Endothelial cell of umbilical vein (primary cell): ENCODE measurements around the gene RNF150. TPM values are rescaled to one million over a fixed set of nuclear protein-coding genes. Genes with fewer than 3 reads are reported as not detected.

Experiments
- BruUV-seq: library from RNA; stranded (reverse); fragments of 400-500 nt; replicated peaks from 2 replicates; lab custom pipeline; 2021; lab: Mats Ljungman, UMichigan
- CTCF ChIA-PET: fragments of 300-600, 350-600 bp; sonication (Branson Sonifier 250); formaldehyde crosslinking; loops from one replicate; lab custom pipeline; 2021; ENCODE audit warnings: antibody characterized with exemption, inconsistent platforms; lab: Charles Lee
- POLR2A ChIA-PET: fragments of 300-600, 350-600 bp; sonication (Branson Sonifier 250); formaldehyde crosslinking; loops from one replicate; lab custom pipeline; 2021; ENCODE audit warnings: antibody characterized with exemption, inconsistent platforms; lab: Charles Lee
- DNase-seq: peaks from one replicate; pipeline ENCODE4 v3.0.0-alpha.2; 2011; ENCODE audit warnings: low read depth, low spot score
- FAIRE-seq: peaks from 2 replicates; lab custom pipeline; 2011; peaks lifted over from hg19 to GRCh38; lab: Jason Lieb, UNC
- H2AFZ ChIP-seq: 2 replicates; pipeline ENCODE4 v1.6.0; 2012; ENCODE audit warnings: low read depth, low read length, control low read depth, inconsistent platforms
- H3K27ac ChIP-seq: 2 replicates; pipeline ENCODE4 v1.5.1; 2011; ENCODE audit warnings: low read depth, mild to moderate bottlenecking, control low read depth, low read length, moderate library complexity; ENCODE audit not compliant: insufficient read depth
- H3K27me3 ChIP-seq, 2 experiments: 2 replicates each; pipeline versions ENCODE4 v1.6.0 to v1.6.1; 2011; ENCODE audit warnings: low read length in 2 of 2, mixed read lengths in 1 of 2; ENCODE audit not compliant: control insufficient read depth in 2 of 2, insufficient read depth in 2 of 2
- H3K36me3 ChIP-seq, 2 experiments: 2 replicates in 1 of 2; 3 replicates in 1 of 2; pipeline ENCODE4 v1.5.1; 2011; ENCODE audit warnings: low read length in 2 of 2, mild to moderate bottlenecking in 1 of 2, moderate library complexity in 1 of 2; ENCODE audit not compliant: control insufficient read depth in 2 of 2, insufficient read depth in 2 of 2; ENCODE audit errors: extremely low read depth in 1 of 2
- H3K4me1 ChIP-seq: 3 replicates; pipeline ENCODE4 v1.5.1; 2011; ENCODE audit warnings: mild to moderate bottlenecking, low read length; ENCODE audit not compliant: control insufficient read depth, insufficient read depth; ENCODE audit errors: extremely low read depth
- H3K4me2 ChIP-seq: 2 replicates; pipeline ENCODE4 v1.6.1; 2011; ENCODE audit warnings: low read length, control low read depth, mixed read lengths; ENCODE audit not compliant: insufficient read depth
- H3K4me3 ChIP-seq, 3 experiments: fragments of 200-600 bp in 1 of 3; sonication (generic), shearing (Covaris generic) in 1 of 3; replicated peaks in 1 of 3; 2 replicates each; pipeline ENCODE4 v1.5.1; 2011 to 2016; ENCODE audit warnings: control low read depth in 3 of 3, low read length in 3 of 3, mild to moderate bottlenecking in 2 of 3, inconsistent platforms in 1 of 3, low read depth in 1 of 3, moderate library complexity in 1 of 3; ENCODE audit not compliant: insufficient read depth in 1 of 3
- H3K79me2 ChIP-seq: 2 replicates; pipeline ENCODE4 v1.6.0; 2012; ENCODE audit warnings: low read length, inconsistent platforms; ENCODE audit not compliant: control insufficient read depth, insufficient read depth
- H3K9ac ChIP-seq: replicated peaks from 2 replicates; pipeline ENCODE3; 2011; ENCODE audit warnings: low read length, control low read depth; ENCODE audit not compliant: insufficient read depth; ENCODE audit errors: extremely low read depth
- H3K9me1 ChIP-seq: replicated peaks from 3 replicates; pipeline ENCODE4 v1.6.0; 2011; ENCODE audit warnings: mild to moderate bottlenecking, low read length; ENCODE audit not compliant: control insufficient read depth, insufficient read depth; ENCODE audit errors: extremely low read depth
- H3K9me3 ChIP-seq: replicated peaks from 2 replicates; pipeline ENCODE4 v1.5.1; 2012; ENCODE audit warnings: low read length, inconsistent platforms; ENCODE audit not compliant: control insufficient read depth, insufficient read depth
- H4K20me1 ChIP-seq: replicated peaks from 2 replicates; pipeline ENCODE3; 2011; ENCODE audit warnings: mild to moderate bottlenecking, low read length; ENCODE audit not compliant: control insufficient read depth, insufficient read depth; ENCODE audit errors: extremely low read depth
- EZH2 ChIP-seq: IDR thresholded peaks from 2 replicates; pipeline ENCODE4 v1.6.1; 2012; ENCODE audit warnings: borderline replicate concordance, low read depth, mild to moderate bottlenecking, moderate library complexity, low read length, inconsistent platforms; ENCODE audit not compliant: severe bottlenecking
- FOS ChIP-seq: IDR thresholded peaks from 2 replicates; pipeline ENCODE4 v1.6.1; 2011; ENCODE audit warnings: mild to moderate bottlenecking, low read length, moderate library complexity, borderline replicate concordance; ENCODE audit not compliant: insufficient read depth
- GATA2 ChIP-seq: IDR thresholded peaks from 2 replicates; pipeline ENCODE4 v1.7.0; 2011; ENCODE audit warnings: low read depth, mild to moderate bottlenecking, moderate library complexity, mixed read lengths, low read length; ENCODE audit not compliant: insufficient read length, insufficient read depth
- JUN ChIP-seq: IDR thresholded peaks from 2 replicates; pipeline ENCODE4 v1.6.1; 2011; ENCODE audit warnings: borderline replicate concordance, low read depth; ENCODE audit not compliant: insufficient read length, insufficient read depth
- MYC ChIP-seq: IDR thresholded peaks from one replicate; pipeline ENCODE4 v1.6.1; 2011; ENCODE audit warnings: mild to moderate bottlenecking, low read depth, low read length
- POLR2A ChIP-seq: IDR thresholded peaks from 2 replicates; pipeline ENCODE4 v1.6.1; 2012; ENCODE audit warnings: low read depth, mild to moderate bottlenecking, control low read depth, low read length
- POLR2AphosphoS5 ChIP-seq: IDR thresholded peaks from 2 replicates; pipeline ENCODE4 v1.6.1; 2012; ENCODE audit warnings: low read depth, mild to moderate bottlenecking, control low read depth, low read length, moderate library complexity; ENCODE audit not compliant: insufficient read depth
- dilution Hi-C: fragments of 300-500 bp; cut with MboI; formaldehyde crosslinking; loops from one replicate; pipeline ENCODE4 v1.15.0; 2019; ENCODE audit warnings: low sequenced_read_pairs; ENCODE audit not compliant: extremely low pct_ligation_motif_present
- intact Hi-C: fragments of 100-400 bp; cut with micrococcal nuclease; formaldehyde crosslinking; loops from one replicate; pipeline ENCODE4 v1.10.0; 2022
- polyA plus RNA-seq, 4 experiments: library from polyadenylated mRNA; depleted of rRNA in 3 of 4; stranded (reverse) in 3 of 4; unstranded in 1 of 4; fragments of >200 nt; gene quantifications; 2 replicates each; pipeline versions ENCODE4 v1.2.1 to v1.2.3, GENCODE V29; 2011 to 2012; ENCODE audit warnings: missing spikeins in 1 of 4
- total RNA-seq: library from RNA; stranded (reverse); gene quantifications from 2 replicates; pipeline ENCODE4 v1.2.3, GENCODE V29; 2021
- TF ChIP-seq, protein P1 (sequence below): IDR thresholded peaks from 2 replicates; pipeline ENCODE4 v1.6.1; 2011; ENCODE audit not compliant: insufficient read depth, insufficient read length
- TF ChIP-seq, protein P2 (sequence below), 2 donors: IDR thresholded peaks; 1 replicate in 1 of 2; 2 replicates in 1 of 2; pipeline ENCODE4 v1.5.1; 2011; ENCODE audit warnings: low read length in 2 of 2, mild to moderate bottlenecking in 2 of 2, moderate library complexity in 2 of 2, control low read depth in 1 of 2, inconsistent platforms in 1 of 2, low read depth in 1 of 2; ENCODE audit not compliant: insufficient read depth in 1 of 2; ENCODE audit errors: extremely low read depth in 1 of 2

Gene RNF150
- total and polyA plus RNA-seq, 2 donors (not counting 3 experiments of a cell fraction or from before 2014, with no cell fraction given) = 0.33 to 0.35 TPM

DNA sequence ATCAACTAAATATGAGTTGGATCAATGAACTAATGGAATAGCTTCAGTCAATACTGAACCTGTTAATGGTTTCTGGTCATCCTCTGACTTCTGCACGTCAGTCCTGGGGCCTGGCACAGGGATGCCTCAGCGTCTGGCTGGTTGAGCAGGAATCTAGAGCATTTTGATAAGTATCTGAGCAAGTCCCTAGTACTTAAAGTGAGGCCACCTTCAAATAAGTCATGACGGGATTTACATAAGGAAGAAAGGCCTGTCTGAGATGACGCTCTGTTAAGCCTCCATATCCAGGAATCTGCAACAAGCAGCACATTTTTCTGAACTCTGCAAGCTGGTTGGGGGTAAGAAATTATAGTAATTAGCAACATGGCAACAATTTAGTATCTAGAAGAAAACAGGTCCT is 293.9 kb downstream of the RNF150 start:
- POLR2A ChIA-PET = no interaction called here
- H3K27me3 ChIP-seq = peaks cover 5 to 15% of the 10 kb centered on the region in 2 experiments
- H3K9ac ChIP-seq = no peak overlapping the region
- H3K9me3 ChIP-seq = no peaks in the 10 kb centered on the region
- no peak overlapping the region for H2AFZ ChIP-seq
- DNase-seq = no peak
- CTCF ChIA-PET = interaction anchor here (1.1 to 1.2 kb wide), 2 partner anchors 12 to 14 kb away, joined by 3 read pairs; no protein-coding TSS in a partner anchor
- H3K4me2 ChIP-seq = no peak overlapping the region
- no peaks in the 10 kb centered on the region for H4K20me1 ChIP-seq
- no peaks in the 10 kb centered on the region for H3K36me3 ChIP-seq
- no peak for FAIRE-seq
- H3K27ac ChIP-seq = no peak overlapping the region
- intact Hi-C loops = no loop called here
- dilution Hi-C loops = no loop called here
- no peaks in the 10 kb centered on the region for H3K9me1 ChIP-seq
- no peak for TF ChIP-seq POLR2AphosphoS5
- no peak for TF ChIP-seq MYC
- no peak for TF ChIP-seq GATA2
- TF ChIP-seq FOS = no peak
- TF ChIP-seq POLR2A = no peak
- TF ChIP-seq, protein P1, sequence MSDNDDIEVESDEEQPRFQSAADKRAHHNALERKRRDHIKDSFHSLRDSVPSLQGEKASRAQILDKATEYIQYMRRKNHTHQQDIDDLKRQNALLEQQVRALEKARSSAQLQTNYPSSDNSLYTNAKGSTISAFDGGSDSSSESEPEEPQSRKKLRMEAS = no peak
- no peak for TF ChIP-seq JUN
- H3K4me3 ChIP-seq = no peak overlapping the region
- H3K79me2 ChIP-seq = no peaks in the 10 kb centered on the region
- peaks cover 3% of the 10 kb centered on the region for H3K4me1 ChIP-seq
- no TSS peak for BruUV-seq

- TF ChIP-seq JUN (no peak), EZH2 (no peak), POLR2AphosphoS5 (no peak), FOS (no peak), MYC (no peak), POLR2A (no peak), GATA2 (no peak)
- TF ChIP-seq, protein P1 = no peak
- TF ChIP-seq, protein P2, sequence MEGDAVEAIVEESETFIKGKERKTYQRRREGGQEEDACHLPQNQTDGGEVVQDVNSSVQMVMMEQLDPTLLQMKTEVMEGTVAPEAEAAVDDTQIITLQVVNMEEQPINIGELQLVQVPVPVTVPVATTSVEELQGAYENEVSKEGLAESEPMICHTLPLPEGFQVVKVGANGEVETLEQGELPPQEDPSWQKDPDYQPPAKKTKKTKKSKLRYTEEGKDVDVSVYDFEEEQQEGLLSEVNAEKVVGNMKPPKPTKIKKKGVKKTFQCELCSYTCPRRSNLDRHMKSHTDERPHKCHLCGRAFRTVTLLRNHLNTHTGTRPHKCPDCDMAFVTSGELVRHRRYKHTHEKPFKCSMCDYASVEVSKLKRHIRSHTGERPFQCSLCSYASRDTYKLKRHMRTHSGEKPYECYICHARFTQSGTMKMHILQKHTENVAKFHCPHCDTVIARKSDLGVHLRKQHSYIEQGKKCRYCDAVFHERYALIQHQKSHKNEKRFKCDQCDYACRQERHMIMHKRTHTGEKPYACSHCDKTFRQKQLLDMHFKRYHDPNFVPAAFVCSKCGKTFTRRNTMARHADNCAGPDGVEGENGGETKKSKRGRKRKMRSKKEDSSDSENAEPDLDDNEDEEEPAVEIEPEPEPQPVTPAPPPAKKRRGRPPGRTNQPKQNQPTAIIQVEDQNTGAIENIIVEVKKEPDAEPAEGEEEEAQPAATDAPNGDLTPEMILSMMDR (IDR thresholded peaks at IDR 0.05; ENCODE audit: extremely low read depth in 1 of 2, insufficient read depth in 1 of 2, low read depth in 1 of 2, low read length in 2 of 2) = no peak
- no TSS peak for BruUV-seq
Measured at GRCh38 chr4:140837736-140838135, 295.5 kb downstream of the RNF150 start.

More at GRCh38 chr4:140837736-140838135, 295.5 kb downstream of the RNF150 start:
- no peaks in the 10 kb centered on the region for H3K79me2 ChIP-seq
- dilution Hi-C loops (no loop called here), intact Hi-C loops (no loop called here)
- FAIRE-seq (no peak), DNase-seq (peak; percentile 9)
- no peaks in the 10 kb centered on the region for H3K9me1 ChIP-seq
- H3K9me3 ChIP-seq = no peaks in the 10 kb centered on the region
- H3K4me3 ChIP-seq = no peak overlapping the region
- H3K27me3 ChIP-seq = peaks cover 2 to 6% of the 10 kb centered on the region in 2 experiments
- H3K36me3 ChIP-seq = no peaks in the 10 kb centered on the region
- no peak overlapping the region for H3K9ac ChIP-seq
- H3K4me2 ChIP-seq = no peak overlapping the region
- H3K27ac ChIP-seq = no peak overlapping the region
- no peak overlapping the region for H2AFZ ChIP-seq
- peaks cover 3% of the 10 kb centered on the region for H3K4me1 ChIP-seq
- POLR2A ChIA-PET = no interaction called here
- CTCF ChIA-PET = no interaction called here
- H4K20me1 ChIP-seq = no peaks in the 10 kb centered on the region
